K562 (cell line): ENCODE measurements around the gene CEMP1.

Experiments used
- BRF1 ChIP-seq: IDR thresholded peaks from 3 replicates; pipeline ENCODE4 v1.6.1; 2011; ENCODE audit warnings: borderline replicate concordance, mild to moderate bottlenecking; ENCODE audit not compliant: insufficient read length; ENCODE audit errors: extremely low read depth
- CCAR2 ChIP-seq: fragments of 200-400 bp; formaldehyde crosslinking; IDR thresholded peaks from 2 replicates; pipeline ENCODE4 v1.6.1; 2017; ENCODE audit warnings: mild to moderate bottlenecking, low read depth, low read length
- CHD2 ChIP-seq: IDR thresholded peaks from 2 replicates; pipeline ENCODE4 v1.6.1; 2011; ENCODE audit warnings: low read depth, low read length
- CTCF ChIP-seq, 3 experiments: IDR thresholded peaks in 2 of 3; conservative IDR thresholded peaks in 1 of 3; 2 replicates each; pipeline ENCODE4 v1.5.1; 2011 to 2012; ENCODE audit warnings: low read length in 3 of 3, mild to moderate bottlenecking in 3 of 3, control low read depth in 2 of 3, improper control_type of control experiment in 1 of 3, inconsistent platforms in 1 of 3, low read depth in 1 of 3, mixed read lengths in 1 of 3, moderate library complexity in 1 of 3; ENCODE audit not compliant: insufficient read depth in 2 of 3
- EZH2 ChIP-seq: IDR thresholded peaks from 2 replicates; pipeline ENCODE4 v1.6.1; 2012; ENCODE audit warnings: low read depth, mild to moderate bottlenecking, inconsistent platforms, low read length, borderline replicate concordance
- FOXK2 ChIP-seq, 2 experiments: fragments of 450-650 bp; IDR thresholded peaks in 1 of 2; conservative IDR thresholded peaks in 1 of 2; 2 replicates each; pipeline ENCODE4 v1.6.1; 2016; ENCODE audit warnings: low read depth in 2 of 2, mild to moderate bottlenecking in 1 of 2
- FOXP1 ChIP-seq: sonication (generic); formaldehyde crosslinking; IDR thresholded peaks from 2 replicates; pipeline ENCODE4 v1.8.0; 2022; ENCODE audit warnings: mild to moderate bottlenecking, missing genetic modification reagents
- POLR3A ChIP-seq: IDR thresholded peaks from 2 replicates; pipeline ENCODE4 v1.6.1; 2011; ENCODE audit warnings: borderline replicate concordance, mild to moderate bottlenecking, moderate library complexity; ENCODE audit not compliant: insufficient read length, insufficient read depth; ENCODE audit errors: extremely low read depth
- RAD21 ChIP-seq, 2 experiments: fragments of 250-450 bp in 1 of 2; fragments of 450-650 bp in 1 of 2; sonication (Bioruptor Pico) in 1 of 2; formaldehyde crosslinking in 1 of 2; IDR thresholded peaks in 1 of 2; conservative IDR thresholded peaks in 1 of 2; 2 replicates each; pipeline versions ENCODE4 v1.4.0 to v1.8.0; 2020 to 2022; ENCODE audit warnings: mild to moderate bottlenecking in 2 of 2, moderate library complexity in 1 of 2
- RBM25 ChIP-seq: fragments of 200-400 bp; formaldehyde crosslinking; IDR thresholded peaks from 2 replicates; pipeline ENCODE4 v1.6.1; 2018; ENCODE audit warnings: low read length, low read depth, moderate library complexity; ENCODE audit not compliant: severe bottlenecking
- SMAD4 ChIP-seq: fragments of 250-450 bp; sonication (Bioruptor Pico); conservative IDR thresholded peaks from 2 replicates; pipeline ENCODE4 v1.8.0; 2021; ENCODE audit warnings: inconsistent platforms, mild to moderate bottlenecking, moderate library complexity
- ZZZ3 ChIP-seq: fragments of 450-650 bp; IDR thresholded peaks from 2 replicates; pipeline ENCODE4 v1.6.1; 2016; ENCODE audit warnings: antibody characterized with exemption, mild to moderate bottlenecking, moderate library complexity

GRCh38 chr16:2515180-2515851 is 15.9 kb downstream of the CEMP1 start:
- TF ChIP-seq FOXP1 (CRISPR knock-in tag), result no peak
- TF ChIP-seq CCAR2, result no peak
- no peak for TF ChIP-seq ZZZ3
- TF ChIP-seq CTCF (IDR thresholded peaks at IDR 0.05 in 2 of 3, conservative IDR thresholded peaks at IDR 0.05 in 1 of 3; ENCODE audit: insufficient read depth in 2 of 3, low read depth in 1 of 3, low read length in 3 of 3), result no peak
- no peak for TF ChIP-seq FOXK2 (conservative IDR thresholded peaks at IDR 0.05 in 1 of 2, IDR thresholded peaks at IDR 0.05 in 1 of 2; ENCODE audit: low read depth in 2 of 2)
- no peak for TF ChIP-seq RBM25
- no peak for TF ChIP-seq EZH2
- no peak for TF ChIP-seq POLR3A
- no peak for TF ChIP-seq RAD21 (CRISPR knock-in tag; conservative IDR thresholded peaks at IDR 0.05 in 1 of 2, IDR thresholded peaks at IDR 0.05 in 1 of 2)
- TF ChIP-seq CHD2, result no peak
- no peak for TF ChIP-seq BRF1
- TF ChIP-seq SMAD4, result no peak
